NCI-H82 treated with DMSO at 0.1 percent for 48 hours (cell line): ENCODE measurements around the gene FGD3.

ENCODE experiments used
- DNase-seq: peaks from one replicate; lab custom pipeline; 2025; ENCODE audit not compliant: unreplicated experiment; lab: John Stamatoyannopoulos, UW

The FGD3 gene

GRCh38 chr9:93030642-93031628, 83.6 kb downstream of the FGD3 start:
- DNase-seq = no peak

DNA sequence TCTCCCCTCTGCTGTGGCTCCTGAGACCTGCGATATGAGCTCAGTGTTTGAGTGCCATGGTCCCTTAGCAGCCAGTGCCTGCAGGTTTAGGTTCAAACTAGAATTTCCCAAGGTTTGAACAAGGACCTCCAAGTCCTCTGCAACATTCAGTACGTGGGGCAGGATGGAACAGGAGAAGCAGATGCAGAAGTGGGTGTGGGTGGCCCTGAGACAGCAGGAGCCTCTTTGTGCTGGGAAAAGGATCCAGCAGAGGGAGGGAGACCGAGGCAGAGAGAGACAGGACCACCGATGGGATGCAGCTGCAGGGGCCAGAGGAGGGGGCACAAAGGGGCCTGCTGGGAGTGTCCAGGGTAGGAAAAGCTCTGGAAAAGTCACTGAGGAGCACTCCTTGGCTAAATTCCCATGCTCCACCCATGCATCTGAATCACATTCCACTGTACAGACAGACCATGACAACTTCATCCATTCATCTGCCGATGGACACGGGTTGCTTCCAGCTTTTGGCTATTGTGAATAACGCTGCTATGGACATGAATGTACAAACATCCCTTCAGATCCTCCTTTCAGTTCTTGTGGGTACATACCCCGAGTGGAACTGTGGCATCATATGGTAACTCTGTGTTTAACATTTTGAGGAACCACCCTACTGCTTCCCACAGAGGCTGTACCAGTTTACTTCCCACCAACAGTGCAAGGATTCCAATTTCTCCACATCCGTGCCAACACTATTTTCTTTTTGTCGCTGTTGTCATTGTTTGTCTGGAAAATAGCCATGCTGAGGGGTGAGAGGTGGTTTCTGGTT, 84.5 kb downstream of the FGD3 start:
- no peak for DNase-seq

GRCh38 chr9:93032545-93032944, 85.2 kb downstream of the FGD3 start:
- no peak for DNase-seq

DNA sequence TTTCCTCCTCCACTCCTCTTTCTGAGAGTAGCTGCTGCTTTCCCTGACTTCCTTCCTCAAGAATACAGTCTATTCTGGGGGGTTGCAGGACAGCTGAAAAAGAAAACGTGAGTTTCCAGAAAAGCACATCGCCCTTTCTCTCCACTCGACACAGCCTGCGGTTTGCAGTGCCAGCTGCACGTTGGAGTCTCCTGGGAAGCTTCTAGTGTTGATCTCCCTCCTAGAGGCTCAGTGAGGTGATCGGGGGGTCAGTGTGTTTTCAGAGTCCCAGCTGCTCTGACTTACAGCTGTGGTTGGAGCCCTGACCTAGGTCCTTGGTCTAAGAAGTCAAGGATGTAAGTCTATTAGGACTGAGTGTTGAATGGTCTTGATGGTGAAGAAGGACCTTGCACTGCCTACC, 86.2 kb downstream of the FGD3 start:
- no peak for DNase-seq

DNA sequence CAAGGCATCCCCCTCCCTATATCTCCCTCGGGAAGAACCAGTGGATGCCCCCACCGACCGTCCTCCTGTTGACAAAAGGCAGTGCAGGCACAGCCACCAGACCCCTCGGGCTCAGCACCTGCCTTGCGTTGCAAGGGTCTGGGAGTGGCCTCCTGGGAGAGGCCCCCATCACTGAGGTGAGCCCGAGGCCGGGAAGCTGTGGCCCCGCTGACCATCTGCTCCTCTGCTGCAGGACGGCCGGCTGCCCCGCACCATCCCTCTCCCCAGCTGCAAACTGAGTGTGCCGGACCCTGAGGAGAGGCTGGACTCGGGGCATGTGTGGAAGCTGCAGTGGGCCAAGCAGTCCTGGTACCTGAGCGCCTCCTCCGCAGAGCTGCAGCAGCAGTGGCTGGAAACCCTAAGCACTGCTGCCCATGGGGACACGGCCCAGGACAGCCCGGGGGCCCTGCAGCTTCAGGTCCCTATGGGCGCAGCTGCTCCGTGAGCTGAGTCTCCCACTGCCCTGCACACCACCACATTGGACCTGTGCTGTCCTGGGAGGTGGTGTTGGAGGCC, 87.9 kb downstream of the FGD3 start:
- no peak for DNase-seq

- no peak for DNase-seq
Observed at GRCh38 chr9:93035821-93036351, 88.6 kb downstream of the FGD3 start.

GRCh38 chr9:93036887-93037475, 89.7 kb downstream of the FGD3 start:
- no peak for DNase-seq

DNA sequence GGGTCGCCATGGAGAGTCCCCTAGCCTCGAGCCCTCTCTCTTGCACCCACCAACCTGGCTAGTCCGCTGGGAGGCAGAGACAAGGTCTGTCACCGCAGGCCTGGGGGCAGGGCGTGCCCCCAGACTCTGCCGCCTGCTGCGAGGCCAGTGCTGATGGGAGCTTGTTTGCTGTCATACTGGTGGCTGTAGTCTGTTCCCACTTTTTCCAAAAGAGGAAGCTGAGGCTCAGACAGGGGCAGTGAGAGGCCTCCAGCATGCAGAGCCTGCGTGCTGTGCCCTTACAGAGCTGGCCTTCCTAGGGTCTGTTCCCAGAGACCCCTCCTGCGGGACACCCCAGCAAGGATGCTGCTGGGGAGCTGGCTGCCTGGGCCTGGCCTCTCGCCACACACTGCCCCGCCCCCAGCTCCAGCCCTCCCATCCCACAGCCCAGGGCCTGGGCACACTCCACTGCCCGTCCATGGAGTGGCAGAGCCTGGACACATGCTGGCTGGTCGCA, 90.2 kb downstream of the FGD3 start:
- DNase-seq = no peak

- no peak for DNase-seq
Observed at GRCh38 chr9:93038918-93039317, 91.6 kb downstream of the FGD3 start.

- DNase-seq = no peak
Observed at GRCh38 chr9:93039456-93039855, 92.1 kb downstream of the FGD3 start.

- DNase-seq = no peak
Observed at GRCh38 chr9:93039976-93040375, 92.7 kb downstream of the FGD3 start.

GRCh38 chr9:93040409-93040808, 93.1 kb downstream of the FGD3 start:
- no peak for DNase-seq

- DNase-seq = no peak
Observed at GRCh38 chr9:93041108-93041802, 93.9 kb downstream of the FGD3 start.

- DNase-seq = no peak
Observed at GRCh38 chr9:93043122-93043521, 95.8 kb downstream of the FGD3 start.

GRCh38 chr9:93045521-93045920, 98.2 kb downstream of the FGD3 start:
- no peak for DNase-seq

DNA sequence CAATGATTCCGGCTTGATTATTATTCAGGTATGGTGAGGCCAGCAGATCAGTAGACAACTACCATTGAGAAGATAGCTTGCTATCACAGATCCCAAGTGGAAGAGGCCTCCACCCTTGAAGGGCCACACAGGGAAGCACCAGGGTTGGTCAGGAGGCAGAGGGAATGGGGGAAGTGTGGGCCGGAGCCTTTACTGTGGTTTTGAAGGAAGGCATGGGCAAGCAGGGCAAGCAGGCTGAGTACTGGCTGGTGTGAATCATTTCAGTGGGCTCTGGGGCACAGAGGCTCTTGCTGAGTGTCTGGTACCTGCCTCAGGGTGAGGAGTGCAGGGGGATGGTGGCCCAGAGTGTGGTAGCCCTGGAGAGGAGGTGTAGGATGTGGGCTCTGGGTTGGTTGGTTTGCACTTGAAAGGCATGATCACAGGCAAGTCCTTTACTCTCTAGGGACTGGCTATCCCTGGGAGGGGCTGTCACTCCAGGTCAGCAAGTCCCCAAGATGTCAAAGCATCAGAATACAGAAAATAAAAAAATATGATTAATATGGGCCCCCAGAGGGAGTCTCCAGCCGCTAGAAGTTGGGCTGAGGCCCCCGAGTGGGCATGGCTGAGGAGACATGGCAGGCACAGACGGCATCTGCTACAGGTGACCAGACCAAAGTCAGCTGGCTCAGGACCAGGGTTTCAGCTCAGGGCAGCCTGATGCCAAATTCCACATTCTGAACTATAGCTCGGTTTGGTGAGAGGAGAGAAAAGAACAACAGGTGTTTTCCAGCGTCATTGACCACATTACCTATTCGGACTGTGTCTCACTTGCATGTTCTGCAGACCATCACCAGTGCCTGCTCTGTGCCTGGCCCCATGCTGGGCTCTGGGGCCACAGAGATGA, 101.5 kb downstream of the FGD3 start:
- DNase-seq = no peak

DNA sequence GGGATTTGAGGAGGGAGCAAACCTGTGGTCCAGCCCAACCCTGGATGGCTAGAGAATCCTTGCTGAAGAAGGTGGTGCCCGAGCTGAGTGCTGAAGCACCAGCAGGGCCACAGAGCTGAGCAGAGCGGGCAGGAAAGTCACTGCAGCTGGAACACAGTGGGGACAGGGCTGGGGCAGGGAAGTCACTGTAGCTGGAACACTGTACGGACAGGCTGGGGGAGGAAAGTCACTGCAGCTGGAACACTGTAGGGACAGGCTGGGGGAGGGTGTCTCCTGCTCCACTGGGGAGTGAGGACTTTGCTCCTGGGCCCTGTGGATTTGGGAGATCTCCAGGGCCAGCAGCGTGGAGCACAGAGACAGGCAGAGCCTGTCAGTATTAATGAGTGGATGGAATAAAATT, 102.2 kb downstream of the FGD3 start:
- DNase-seq = no peak

GRCh38 chr9:93050231-93050630, 102.9 kb downstream of the FGD3 start:
- DNase-seq = no peak

GRCh38 chr9:93051680-93052089, 104.4 kb downstream of the FGD3 start:
- no peak for DNase-seq
